K562 (cell line): ENCODE measurements around the gene RAMP2. TPM values are rescaled to one million over a fixed set of nuclear protein-coding genes. Genes with fewer than 3 reads are reported as not detected.
A peak's percentile ranks its signal among the peaks of the same experiment; 100 is the strongest.

ENCODE experiments used
- ATAC-seq: fragments of 200-7000 bp; cut with Tn5 transposase; 3 replicates; pipeline ENCODE4 v1.9.1; 2020; ENCODE audit warnings: moderate library complexity
- BruUV-seq: library from RNA; stranded (reverse); fragments of 400-500 nt; replicated peaks from 2 replicates; lab custom pipeline; 2021; lab: Mats Ljungman, UMichigan
- CTCF ChIA-PET: fragments of 300-600 bp; formaldehyde crosslinking; extraction: SDS; loops from one replicate; lab custom pipeline; 2021; ENCODE audit warnings: low intra/inter-chr PET ratio; lab: Yijun Ruan, JAX
- POLR2A ChIA-PET: fragments of 300-600, 350-650 bp; sonication (Branson Sonifier 250); formaldehyde crosslinking; extraction: SDS; loops from one replicate; lab custom pipeline; 2021; ENCODE audit warnings: antibody characterized with exemption, inconsistent platforms; lab: Yijun Ruan, JAX
- DNase-seq, 4 experiments: peaks; one replicate each; pipeline versions ENCODE4 v3.0.0 to v3.0.0-alpha.2; 2011 to 2018; ENCODE audit warnings: low spot score in 3 of 4, mixed read lengths in 3 of 4; ENCODE audit errors: extremely low read depth in 1 of 4
- FAIRE-seq: peaks from 2 replicates; lab custom pipeline; 2011; peaks lifted over from hg19 to GRCh38; lab: Jason Lieb, UNC
- H2AFZ ChIP-seq: 2 replicates; pipeline ENCODE4 v1.6.0; 2011; ENCODE audit warnings: low read depth, low read length, control low read depth, inconsistent platforms
- H3K27ac ChIP-seq: fragments of 200-600 bp; 3 replicates; pipeline ENCODE4 v1.8.0; 2011; ENCODE audit warnings: low read depth, mild to moderate bottlenecking, control low read depth, inconsistent platforms, low read length, moderate library complexity, mixed read lengths; ENCODE audit errors: extremely low read depth
- H3K27me3 ChIP-seq, 2 experiments: fragments of 300-600 bp in 1 of 2; 2 replicates in 1 of 2; 3 replicates in 1 of 2; pipeline versions ENCODE4 v1.6.0 to v1.8.0; 2011; ENCODE audit warnings: inconsistent platforms in 2 of 2, low read length in 2 of 2, mild to moderate bottlenecking in 1 of 2, mixed read lengths in 1 of 2, moderate library complexity in 1 of 2; ENCODE audit not compliant: control insufficient read depth in 2 of 2, insufficient read depth in 2 of 2
- H3K36me3 ChIP-seq: fragments of 300-600 bp; 3 replicates; pipeline ENCODE4 v1.8.0; 2011; ENCODE audit warnings: mild to moderate bottlenecking, low read length, inconsistent platforms; ENCODE audit not compliant: control insufficient read depth, insufficient read depth
- H3K4me1 ChIP-seq, 2 experiments: fragments of 200-600 bp in 1 of 2; replicated peaks in 1 of 2; 2 replicates in 1 of 2; 3 replicates in 1 of 2; pipeline versions ENCODE4 v1.5.1 to v1.8.0; 2011; ENCODE audit warnings: inconsistent platforms in 2 of 2, low read length in 2 of 2, mild to moderate bottlenecking in 1 of 2, mixed read lengths in 1 of 2, moderate library complexity in 1 of 2; ENCODE audit not compliant: control insufficient read depth in 2 of 2, insufficient read depth in 2 of 2
- H3K4me2 ChIP-seq: 2 replicates; pipeline ENCODE4 v1.6.1; 2011; ENCODE audit warnings: low read length, control low read depth, inconsistent platforms, mixed read lengths; ENCODE audit not compliant: insufficient read depth
- H3K4me3 ChIP-seq: fragments of 200-600 bp; sonication (generic), shearing (Covaris generic); 2 replicates; pipeline ENCODE4 v1.5.1; 2016; ENCODE audit warnings: control low read depth, inconsistent platforms
- H3K79me2 ChIP-seq: fragments of 200-600 bp; 3 replicates; pipeline ENCODE4 v1.8.0; 2011; ENCODE audit warnings: low read length, inconsistent platforms; ENCODE audit not compliant: control insufficient read depth, insufficient read depth
- H3K9ac ChIP-seq, 2 experiments: 2 replicates each; pipeline versions ENCODE4 v1.6.0 to v1.6.1; 2011; ENCODE audit warnings: low read depth in 2 of 2, low read length in 2 of 2, control low read depth in 1 of 2, inconsistent platforms in 1 of 2, mild to moderate bottlenecking in 1 of 2, mixed read lengths in 1 of 2; ENCODE audit not compliant: insufficient read depth in 1 of 2
- H3K9me1 ChIP-seq: one replicate; pipeline ENCODE4 v1.6.0; 2011; ENCODE audit warnings: inconsistent platforms, mild to moderate bottlenecking, low read length, moderate library complexity; ENCODE audit not compliant: control insufficient read depth, insufficient read depth
- H3K9me3 ChIP-seq: replicated peaks from 2 replicates; pipeline ENCODE4 v1.5.1; 2011; ENCODE audit warnings: low read depth, low read length, inconsistent platforms; ENCODE audit not compliant: control insufficient read depth, insufficient read depth
- H4K20me1 ChIP-seq: replicated peaks from 2 replicates; pipeline ENCODE4 v1.6.1; 2011; ENCODE audit warnings: low read length, inconsistent platforms, mixed read lengths; ENCODE audit not compliant: control insufficient read depth, insufficient read depth
- E2F3 ChIP-seq: fragments of 250-450 bp; sonication (Bioruptor Pico); IDR thresholded peaks from 2 replicates; pipeline ENCODE4 v1.4.0; 2020; ENCODE audit warnings: mild to moderate bottlenecking
- HMBOX1 ChIP-seq: sonication (generic); IDR thresholded peaks from 2 replicates; pipeline ENCODE4 v1.6.1; 2016
- SNAPC5 ChIP-seq: fragments of 250-450 bp; sonication (Bioruptor Pico); IDR thresholded peaks from 2 replicates; pipeline ENCODE4 v1.8.0; 2021; ENCODE audit warnings: moderate library complexity, mild to moderate bottlenecking, inconsistent platforms
- TCF3 ChIP-seq: sonication (generic); formaldehyde crosslinking; IDR thresholded peaks from 2 replicates; pipeline ENCODE4 v1.4.0; 2020; ENCODE audit warnings: mild to moderate bottlenecking, missing genetic modification reagents
- ZKSCAN1 ChIP-seq: fragments of 150-350 bp; IDR thresholded peaks from 2 replicates; pipeline ENCODE4 v1.6.1; 2016; ENCODE audit warnings: low read depth, low read length
- ZNF518B ChIP-seq: fragments of 250-450 bp; sonication (Bioruptor Pico); IDR thresholded peaks from 2 replicates; pipeline ENCODE4 v1.5.0; 2021; ENCODE audit warnings: mild to moderate bottlenecking, moderate library complexity
- ZNF668 ChIP-seq: fragments of 250-450 bp; sonication (Bioruptor Pico); IDR thresholded peaks from 2 replicates; pipeline ENCODE4 v1.8.0; 2022; ENCODE audit warnings: mild to moderate bottlenecking, inconsistent platforms
- ZNF766 ChIP-seq: fragments of 200-800 bp; sonication (Bioruptor generic); conservative IDR thresholded peaks from 2 replicates; pipeline ENCODE4 v1.6.1; 2016; ENCODE audit warnings: missing genetic modification characterization, missing compliant biosample characterization
- ZNF79 ChIP-seq: fragments of 250-450 bp; sonication (Bioruptor Pico); IDR thresholded peaks from 2 replicates; pipeline ENCODE4 v1.4.0; 2020; ENCODE audit warnings: low read depth, mild to moderate bottlenecking, moderate library complexity
- WGBS: fragments of 100-300 bp; shearing (Covaris generic); methylation state at CpG from one replicate; pipeline ENCODE4 v1.1.6; 2016; ENCODE audit warnings: low coverage, mixed read lengths; ENCODE audit not compliant: insufficient coverage; ENCODE audit errors: missing lambda C conversion rate; 5-methylcytosine and 5-hydroxymethylcytosine counted together
- in situ Hi-C: fragments of 300-500 bp; cut with MboI; formaldehyde crosslinking; loops from 4 replicates; pipeline ENCODE4 v1.15.0; 2018; ENCODE audit warnings: inconsistent platforms, mixed read lengths
- intact Hi-C: fragments of 100-400 bp; cut with micrococcal nuclease; formaldehyde crosslinking; loops from 2 replicates; pipeline ENCODE4 v1.14.2; 2022
- polyA plus RNA-seq, 8 experiments: library from polyadenylated mRNA; depleted of rRNA in 4 of 8; stranded (reverse) in 5 of 8; unstranded in 3 of 8; fragments of >200 nt; fragmentation: Nextera tagmentation in 2 of 8; fragmentation: Illumina TruSeq in 1 of 8; extraction: Ambion mirVana in 2 of 8; extraction: Trizol in 1 of 8; gene quantifications; 2 replicates each; pipeline versions ENCODE4 v1.2.1 to v1.2.3, GENCODE V29; 2011 to 2014; ENCODE audit warnings: inconsistent platforms in 1 of 8, missing spikeins in 1 of 8
- total RNA-seq, 7 experiments: library from RNA; depleted of rRNA in 6 of 7; stranded (reverse); fragments of >200 nt in 6 of 7; fragmentation: Illumina TruSeq in 2 of 7; extraction: Trizol in 2 of 7; gene quantifications; 2 replicates each; pipeline versions ENCODE4 v1.2.1 to v1.2.3, GENCODE V29; 2011 to 2021; ENCODE audit warnings: low replicate concordance in 1 of 7

Gene RAMP2
- total and polyA plus RNA-seq, 9 of the 15 experiments (the other 6 are each of a cell fraction or from before 2014, with no cell fraction given), result not detected

GRCh38 chr17:42792545-42792944 is 31.5 kb downstream of the RAMP2 start:
- H3K36me3 ChIP-seq, result peaks cover 62% of the 10 kb centered on the region
- peak overlapping the region; percentile 11; the same call in 1 of the 3 replicates for H3K27ac ChIP-seq
- peaks cover 8% of the 10 kb centered on the region for H3K79me2 ChIP-seq
- POLR2A ChIA-PET, result interaction anchor here (0.9 kb wide), 1 partner anchor 19 kb away, joined by 3 read pairs; no protein-coding TSS in a partner anchor
- no peaks in the 10 kb centered on the region for H3K27me3 ChIP-seq
- H2AFZ ChIP-seq, result no peak overlapping the region
- no peaks in the 10 kb centered on the region for H4K20me1 ChIP-seq
- peaks cover 10 to 27% of the 10 kb centered on the region in 2 experiments for H3K4me1 ChIP-seq
- TF ChIP-seq ZNF518B (CRISPR knock-in tag) (no peak), ZKSCAN1 (peak; percentile 92), ZNF79 (no peak), E2F3 (no peak), SNAPC5 (CRISPR knock-in tag) (no peak), TCF3 (CRISPR knock-in tag) (0 out of 2 replicates have a peak, but pooled peaks have one; percentile 10), HMBOX1 (0 out of 2 replicates have a peak, but pooled peaks have one; percentile 15), ZNF766 (no peak), ZNF668 (no peak)
- FAIRE-seq (no peak), DNase-seq (no peak), ATAC-seq (no peak)
- H3K9me3 ChIP-seq, result no peaks in the 10 kb centered on the region
- H3K9ac ChIP-seq, result no peak overlapping the region
- in situ Hi-C loops, result no loop called here
- WGBS, result 58% methylated on average over 5 of the region's 5 CpGs
- no peaks in the 10 kb centered on the region for H3K9me1 ChIP-seq
- intact Hi-C loops, result no loop called here
- CTCF ChIA-PET, result no interaction called here
- no TSS peak for BruUV-seq
- H3K4me2 ChIP-seq, result no peak overlapping the region
- H3K4me3 ChIP-seq, result no peak overlapping the region
